Uterus (tissue), 4 donors: Measurements from ENCODE around the gene UBE2E1. TPM values are rescaled to one million over a fixed set of nuclear protein-coding genes. Genes with fewer than 3 reads are reported as not detected.

Experiments used
- DNase-seq, 2 donors: peaks; one replicate each; pipeline ENCODE4 v3.0.0-alpha.2; 2019 to 2020
- H3K27ac ChIP-seq, 2 donors: fragments of 200-600 bp; sonication (generic); 1 replicate in 1 of 2; 2 replicates in 1 of 2; pipeline ENCODE4 v1.5.1; 2016 to 2018
- H3K27me3 ChIP-seq, 2 donors: fragments of 200-600 bp; sonication (generic); one replicate each; pipeline ENCODE4 v1.5.1; 2018 to 2019; ENCODE audit warnings: control low read depth in 1 of 2
- H3K36me3 ChIP-seq, 2 donors: fragments of 200-600 bp; sonication (generic); one replicate each; pipeline ENCODE4 v1.5.1; 2019; ENCODE audit warnings: control low read depth in 1 of 2
- H3K4me1 ChIP-seq, 2 donors: fragments of 200-600 bp; sonication (generic); one replicate each; pipeline ENCODE4 v1.5.1; 2018 to 2019; ENCODE audit warnings: control low read depth in 1 of 2
- H3K4me3 ChIP-seq, 2 donors: fragments of 200-600 bp; sonication (generic); 1 replicate in 1 of 2; 2 replicates in 1 of 2; pipeline ENCODE4 v1.5.1; 2018 to 2019; ENCODE audit warnings: mild to moderate bottlenecking in 1 of 2
- H3K9me3 ChIP-seq, 2 donors: fragments of 200-600 bp; sonication (generic); one replicate each; pipeline ENCODE4 v1.5.1; 2019; ENCODE audit warnings: control low read depth in 1 of 2
- POLR2A ChIP-seq, 2 donors: fragments of 450-650 bp; IDR thresholded peaks; one replicate each; pipeline ENCODE4 v1.6.1; 2016; ENCODE audit warnings: antibody characterized with exemption in 2 of 2, mild to moderate bottlenecking in 1 of 2, moderate library complexity in 1 of 2
- intact Hi-C: fragments of 100-400 bp; cut with DNase I; formaldehyde crosslinking; loops from one replicate; pipeline ENCODE4 v1.15.1; 2023; ENCODE audit warnings: low total_unique reads
- total RNA-seq, 4 donors: library from RNA; depleted of rRNA in 3 of 4; stranded (reverse); fragments of >200 nt in 3 of 4; gene quantifications; one replicate each; pipeline versions ENCODE4 v1.1.0 to v1.2.4, GENCODE V29; 2014 to 2023
- TF ChIP-seq, protein P1 (sequence below), 4 experiments: fragments of 200-600 bp in 2 of 4; fragments of 450-650 bp in 2 of 4; sonication (generic) in 2 of 4; IDR thresholded peaks; one replicate each; pipeline ENCODE4 v1.5.1; 2016 to 2019; ENCODE audit warnings: antibody characterized with exemption in 4 of 4, mild to moderate bottlenecking in 2 of 4, moderate library complexity in 1 of 4
- donor health status: DM: yes; HTN: yes; CAD: no.

UBE2E1 gene
- 100 to 1,000 TPM in 2 of 4 donors, 10 to 100 TPM in 2; 67.9 to 158 (median 95.7) TPM for total RNA-seq

DNA sequence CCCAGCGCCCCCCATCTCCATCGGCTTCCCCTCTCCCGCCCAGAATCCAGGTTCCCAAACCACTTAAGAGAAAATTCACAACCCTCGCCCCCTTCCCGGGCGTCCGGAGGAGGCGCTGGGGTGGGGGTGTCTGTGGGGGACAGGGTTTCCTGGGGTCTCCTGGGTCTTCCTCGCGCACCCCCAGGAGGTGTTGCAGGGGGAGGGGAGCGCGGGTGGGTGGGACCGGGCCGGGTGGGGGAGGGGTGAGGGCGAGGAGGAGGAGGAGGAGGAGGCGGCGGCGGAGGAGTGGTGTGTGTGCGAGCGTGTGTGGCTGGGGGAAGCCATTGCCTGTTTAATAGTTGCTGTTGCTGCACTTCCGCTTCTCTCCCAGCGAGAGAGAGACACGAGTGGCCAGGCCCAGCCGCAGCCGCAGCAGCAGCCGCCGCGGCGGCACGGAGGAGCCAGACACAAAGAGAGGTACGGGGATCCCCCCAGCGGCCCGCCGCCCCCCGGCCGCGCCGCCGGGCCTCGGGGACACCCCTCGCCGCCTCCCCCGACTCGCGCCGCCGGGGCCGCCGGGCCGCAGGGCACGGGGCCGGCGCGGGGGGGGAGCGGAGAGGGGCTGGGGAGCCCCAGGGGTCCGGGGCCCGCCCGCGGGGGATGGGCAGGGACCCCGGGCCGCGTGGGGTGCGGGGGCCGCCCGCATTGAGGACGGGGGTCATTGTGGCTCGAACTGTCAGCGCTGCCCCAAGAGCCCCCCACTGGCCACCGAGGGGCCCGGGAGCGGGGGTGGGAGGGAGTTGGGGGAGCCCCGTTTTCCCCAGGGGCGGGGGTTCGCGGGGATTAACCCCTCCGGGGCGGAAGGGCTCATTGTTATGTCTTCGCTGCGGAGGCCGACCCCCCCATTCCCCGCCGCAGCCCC lies at the start of gene UBE2E1:
TSS of gene UBE2E1 (plus strand) at position 323 of the 901 bp plus-strand sequence. CDS start 1,315 bp downstream, outside the sequence.
- no peaks in the 10 kb centered on the region for H3K36me3 ChIP-seq
- H3K27me3 ChIP-seq = no peaks in the 10 kb centered on the region
- no peaks in the 10 kb centered on the region for H3K9me3 ChIP-seq
- H3K4me1 ChIP-seq = no peaks in the 10 kb centered on the region
- peak; percentile 66 to 69 for DNase-seq
- H3K4me3 ChIP-seq = peak within 1 kb of the TSS; percentile 87 to 95
- H3K27ac ChIP-seq = peak within 1 kb of the TSS; percentile 94 to 97
- TF ChIP-seq, protein P1, sequence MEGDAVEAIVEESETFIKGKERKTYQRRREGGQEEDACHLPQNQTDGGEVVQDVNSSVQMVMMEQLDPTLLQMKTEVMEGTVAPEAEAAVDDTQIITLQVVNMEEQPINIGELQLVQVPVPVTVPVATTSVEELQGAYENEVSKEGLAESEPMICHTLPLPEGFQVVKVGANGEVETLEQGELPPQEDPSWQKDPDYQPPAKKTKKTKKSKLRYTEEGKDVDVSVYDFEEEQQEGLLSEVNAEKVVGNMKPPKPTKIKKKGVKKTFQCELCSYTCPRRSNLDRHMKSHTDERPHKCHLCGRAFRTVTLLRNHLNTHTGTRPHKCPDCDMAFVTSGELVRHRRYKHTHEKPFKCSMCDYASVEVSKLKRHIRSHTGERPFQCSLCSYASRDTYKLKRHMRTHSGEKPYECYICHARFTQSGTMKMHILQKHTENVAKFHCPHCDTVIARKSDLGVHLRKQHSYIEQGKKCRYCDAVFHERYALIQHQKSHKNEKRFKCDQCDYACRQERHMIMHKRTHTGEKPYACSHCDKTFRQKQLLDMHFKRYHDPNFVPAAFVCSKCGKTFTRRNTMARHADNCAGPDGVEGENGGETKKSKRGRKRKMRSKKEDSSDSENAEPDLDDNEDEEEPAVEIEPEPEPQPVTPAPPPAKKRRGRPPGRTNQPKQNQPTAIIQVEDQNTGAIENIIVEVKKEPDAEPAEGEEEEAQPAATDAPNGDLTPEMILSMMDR (IDR thresholded peaks at IDR 0.05) = no peak
- peak in 1 of 2 donors; percentile 22 for TF ChIP-seq POLR2A (IDR thresholded peaks at IDR 0.05)
- intact Hi-C loops = no loop called here

DNA sequence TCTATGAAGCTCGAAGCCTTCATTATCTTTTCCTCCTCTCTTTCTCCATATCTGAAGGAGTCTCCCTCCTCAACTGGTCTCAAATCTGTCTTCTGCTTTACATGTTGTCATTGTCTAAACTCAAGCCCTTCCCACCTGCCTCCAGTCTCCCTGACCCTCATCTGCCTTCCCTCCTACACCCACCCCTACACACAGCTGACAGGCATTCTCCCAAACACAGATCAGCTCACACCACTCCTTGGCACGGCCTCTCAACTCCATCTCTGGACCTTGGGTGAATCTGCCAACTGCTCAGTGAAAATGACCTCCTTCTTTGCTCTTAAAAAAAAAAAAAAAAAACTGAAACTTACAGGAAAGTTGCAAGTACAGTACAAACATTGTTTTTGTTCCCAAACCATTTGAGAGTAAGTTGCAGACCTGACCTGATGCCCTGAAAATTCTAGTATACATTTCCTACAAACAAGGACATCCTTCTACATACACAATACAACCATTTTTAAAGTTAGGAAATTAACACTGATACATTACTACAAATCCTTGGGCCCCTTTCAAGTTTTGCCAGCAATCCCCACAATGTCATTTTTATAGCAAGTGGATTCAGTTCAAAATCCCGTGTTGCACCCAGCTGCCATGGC lies 49.4 kb upstream of the UBE2E1 start:
- no peaks in the 10 kb centered on the region for H3K36me3 ChIP-seq
- intact Hi-C loops = no loop called here
- DNase-seq = peak; percentile 40 to 51
- TF ChIP-seq POLR2A (IDR thresholded peaks at IDR 0.05) = no peak
- TF ChIP-seq, protein P1 (IDR thresholded peaks at IDR 0.05) = no peak
- H3K9me3 ChIP-seq = no peaks in the 10 kb centered on the region
- peak overlapping the region; percentile 33 to 60 for H3K27ac ChIP-seq
- H3K27me3 ChIP-seq = no peaks in the 10 kb centered on the region
- H3K4me1 ChIP-seq = no peaks in the 10 kb centered on the region
- no peak overlapping the region for H3K4me3 ChIP-seq

- Histone ChIP-seq H3K27ac (no peak overlapping the region), H3K4me3 (no peak overlapping the region), H3K4me1 (no peaks in the 10 kb centered on the region), H3K27me3 (no peaks in the 10 kb centered on the region), H3K9me3 (no peaks in the 10 kb centered on the region), H3K36me3 (no peaks in the 10 kb centered on the region)
- no peak for TF ChIP-seq POLR2A (IDR thresholded peaks at IDR 0.05)
- TF ChIP-seq, protein P1 (IDR thresholded peaks at IDR 0.05) = no peak
- intact Hi-C loops = no loop called here
- DNase-seq = no peak
Measured at GRCh38 chr3:23758253-23758838, 47.4 kb upstream of the UBE2E1 start.

- no peak overlapping the region for H3K27ac ChIP-seq
- no peaks in the 10 kb centered on the region for H3K36me3 ChIP-seq
- H3K4me3 ChIP-seq = no peak overlapping the region
- intact Hi-C loops = no loop called here
- H3K27me3 ChIP-seq = no peaks in the 10 kb centered on the region
- TF ChIP-seq, protein P1 (IDR thresholded peaks at IDR 0.05) = no peak
- no peak for TF ChIP-seq POLR2A (IDR thresholded peaks at IDR 0.05)
- no peaks in the 10 kb centered on the region for H3K4me1 ChIP-seq
- DNase-seq = no peak
- no peaks in the 10 kb centered on the region for H3K9me3 ChIP-seq
Measured at GRCh38 chr3:23760325-23760724, 45.4 kb upstream of the UBE2E1 start.
